HG03103 (cell line): ENCODE measurements around the gene ZNF675.
"Not testable (repeated sequence)": the region's sequence is repeated elsewhere in the genome, so short reads cannot be mapped to it uniquely, and the experiment has no call there.

Experiments
- ATAC-seq: cut with Tn5 transposase; IDR thresholded peaks from one replicate; pipeline ENCODE4 v1.9.1; 2021; ENCODE audit warnings: low read depth; ENCODE audit not compliant: unreplicated experiment

Gene ZNF675

GRCh38 chr19:23686621-23687423 lies at the start of gene ZNF675:
ZNF675 (minus strand) TSS chr19:23687212; CDS start chr19:23687033, 179 bp downstream.
- ATAC-seq: peak; percentile 77

- ATAC-seq: not testable (repeated sequence)
Measured at GRCh38 chr19:23730729-23731465, 43.9 kb upstream of the ZNF675 start.

- not testable (repeated sequence) for ATAC-seq
Measured at GRCh38 chr19:23724161-23724560, 37.1 kb upstream of the ZNF675 start.

GRCh38 chr19:23718802-23719201 lies 31.8 kb upstream of the ZNF675 start:
- ATAC-seq: no peak

- no peak for ATAC-seq
Measured at GRCh38 chr19:23716792-23717191, 29.8 kb upstream of the ZNF675 start.

GRCh38 chr19:23709347-23709746 lies 22.3 kb upstream of the ZNF675 start:
- ATAC-seq: no peak

- ATAC-seq: no peak
Measured at GRCh38 chr19:23706657-23707056, 19.6 kb upstream of the ZNF675 start.

- ATAC-seq: no peak
Measured at GRCh38 chr19:23699521-23699860, 12.5 kb upstream of the ZNF675 start.

- no peak for ATAC-seq
Measured at GRCh38 chr19:23698711-23699520, 11.9 kb upstream of the ZNF675 start.

GRCh38 chr19:23692937-23693336 lies 5.9 kb upstream of the ZNF675 start:
- ATAC-seq: not testable (repeated sequence)

- ATAC-seq: no peak
Measured at GRCh38 chr19:23673132-23673531, 13.9 kb downstream of the ZNF675 start.

- not testable (repeated sequence) for ATAC-seq
Measured at GRCh38 chr19:23668606-23669005, 18.4 kb downstream of the ZNF675 start.

- ATAC-seq: no peak
Measured at GRCh38 chr19:23665651-23666410, 21.2 kb downstream of the ZNF675 start.

- ATAC-seq: not testable (repeated sequence)
Measured at GRCh38 chr19:23649817-23650216, 37.2 kb downstream of the ZNF675 start.
